Bronchial epithelial cell (primary cell): ENCODE data around the gene GPR15LG. TPM values are rescaled to one million over a fixed set of nuclear protein-coding genes. Genes with fewer than 3 reads are reported as not detected.
A peak's percentile ranks its signal among the peaks of the same experiment; 100 is the strongest.

Source experiments
- DNase-seq: peaks from one replicate; pipeline ENCODE4 v3.0.0-alpha.2; 2010; ENCODE audit warnings: low read depth
- FAIRE-seq: peaks from 2 replicates; lab custom pipeline; 2011; peaks lifted over from hg19 to GRCh38; lab: Jason Lieb, UNC
- H3K27me3 ChIP-seq: 2 replicates; pipeline ENCODE4 v1.5.1; 2011; ENCODE audit warnings: low read length; ENCODE audit not compliant: control insufficient read depth, insufficient read depth
- H3K36me3 ChIP-seq: 2 replicates; pipeline ENCODE4 v1.5.1; 2011; ENCODE audit warnings: low read length; ENCODE audit not compliant: control insufficient read depth, insufficient read depth
- H3K4me3 ChIP-seq: 2 replicates; pipeline ENCODE4 v1.5.1; 2011; ENCODE audit warnings: mild to moderate bottlenecking, low read depth, low read length, control low read depth
- total RNA-seq: library from RNA; depleted of rRNA; stranded (reverse); fragments of >200 nt; gene quantifications from 2 replicates; pipeline ENCODE4 v1.2.1, GENCODE V29; 2014
- TF ChIP-seq, protein P1 (sequence below): IDR thresholded peaks from 2 replicates; pipeline ENCODE4 v1.5.1; 2011; ENCODE audit warnings: mild to moderate bottlenecking, moderate library complexity, low read length, control low read depth, inconsistent platforms; ENCODE audit not compliant: insufficient read depth, severe bottlenecking

GPR15LG gene
- total RNA-seq, 1 donor from 2014 or later, result 0.53 TPM

DNA sequence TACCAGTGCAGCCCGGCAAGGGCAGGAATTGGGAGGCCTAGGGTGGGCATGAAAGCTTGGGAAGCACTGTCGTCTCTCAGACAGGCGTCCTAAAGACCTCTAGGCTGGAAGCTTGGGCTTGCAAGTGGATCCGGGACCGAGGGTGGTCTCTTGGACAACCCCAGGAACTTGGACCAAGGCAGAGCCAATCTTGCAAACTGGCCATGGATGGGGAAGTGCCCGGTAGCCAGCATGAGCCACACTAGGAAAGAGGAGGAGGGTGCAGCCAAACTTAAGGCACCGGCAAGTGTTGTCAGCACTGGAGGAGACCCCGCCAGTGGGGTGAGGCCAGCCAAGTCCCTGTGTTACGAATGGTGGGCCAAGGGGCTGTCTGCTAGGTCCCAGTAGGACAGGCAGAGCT, 43.2 kb downstream of the GPR15LG start:
- FAIRE-seq, result no peak
- Histone ChIP-seq H3K27me3 (no peaks in the 10 kb centered on the region), H3K4me3 (no peak overlapping the region), H3K36me3 (no peaks in the 10 kb centered on the region)
- TF ChIP-seq, protein P1, sequence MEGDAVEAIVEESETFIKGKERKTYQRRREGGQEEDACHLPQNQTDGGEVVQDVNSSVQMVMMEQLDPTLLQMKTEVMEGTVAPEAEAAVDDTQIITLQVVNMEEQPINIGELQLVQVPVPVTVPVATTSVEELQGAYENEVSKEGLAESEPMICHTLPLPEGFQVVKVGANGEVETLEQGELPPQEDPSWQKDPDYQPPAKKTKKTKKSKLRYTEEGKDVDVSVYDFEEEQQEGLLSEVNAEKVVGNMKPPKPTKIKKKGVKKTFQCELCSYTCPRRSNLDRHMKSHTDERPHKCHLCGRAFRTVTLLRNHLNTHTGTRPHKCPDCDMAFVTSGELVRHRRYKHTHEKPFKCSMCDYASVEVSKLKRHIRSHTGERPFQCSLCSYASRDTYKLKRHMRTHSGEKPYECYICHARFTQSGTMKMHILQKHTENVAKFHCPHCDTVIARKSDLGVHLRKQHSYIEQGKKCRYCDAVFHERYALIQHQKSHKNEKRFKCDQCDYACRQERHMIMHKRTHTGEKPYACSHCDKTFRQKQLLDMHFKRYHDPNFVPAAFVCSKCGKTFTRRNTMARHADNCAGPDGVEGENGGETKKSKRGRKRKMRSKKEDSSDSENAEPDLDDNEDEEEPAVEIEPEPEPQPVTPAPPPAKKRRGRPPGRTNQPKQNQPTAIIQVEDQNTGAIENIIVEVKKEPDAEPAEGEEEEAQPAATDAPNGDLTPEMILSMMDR, result no peak
- no peak for DNase-seq

DNA sequence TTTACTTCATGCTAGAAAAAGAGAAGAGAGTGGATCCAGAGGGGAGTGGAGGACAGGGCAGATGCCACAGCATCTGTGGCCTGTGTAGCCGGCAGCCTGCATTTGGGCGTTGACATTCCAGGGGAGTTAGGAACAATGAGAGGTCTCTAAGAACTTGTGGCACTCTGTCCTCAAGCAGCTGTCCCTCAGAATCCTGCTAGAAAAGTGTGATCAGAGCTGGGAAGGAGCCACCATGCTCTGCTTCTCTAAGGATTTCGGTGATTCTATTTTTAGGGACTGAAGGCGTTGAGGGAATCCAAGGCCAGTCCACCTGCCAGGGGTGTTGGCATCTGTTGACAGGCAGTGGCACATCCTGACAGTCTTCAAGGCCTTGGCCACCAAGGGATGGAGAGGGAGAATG, 44.1 kb downstream of the GPR15LG start:
- H3K27me3 ChIP-seq, result no peaks in the 10 kb centered on the region

DNA sequence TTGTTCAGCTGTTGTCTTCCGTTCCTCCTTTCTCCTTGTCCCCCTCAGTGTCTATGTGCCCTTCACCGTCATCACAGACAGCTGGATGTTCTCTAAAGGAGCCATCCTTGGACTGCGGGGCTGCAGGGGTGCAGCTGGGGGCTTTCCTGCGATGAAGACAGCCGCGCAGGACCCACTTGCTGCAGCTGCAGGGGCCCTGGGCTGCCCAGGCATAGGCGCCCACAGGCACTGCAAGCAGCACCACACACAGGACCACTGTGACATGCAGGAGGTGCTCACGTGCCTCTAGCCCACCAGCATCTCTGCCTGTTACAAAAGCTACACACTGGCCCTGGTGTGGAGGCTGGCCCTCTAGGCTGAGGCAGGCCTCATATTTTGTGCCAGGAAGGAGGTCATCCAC, 48.3 kb downstream of the GPR15LG start:
- TF ChIP-seq, protein P1, result no peak
- H3K4me3 ChIP-seq, result no peak overlapping the region
- no peak for FAIRE-seq
- no peak for DNase-seq
- H3K36me3 ChIP-seq, result no peaks in the 10 kb centered on the region
- H3K27me3 ChIP-seq, result no peaks in the 10 kb centered on the region

More for the DNA sequence above, 44.1 kb downstream of the GPR15LG start:
- no peak for FAIRE-seq
- TF ChIP-seq, protein P1, result no peak
- no peak for DNase-seq
- H3K36me3 ChIP-seq, result no peaks in the 10 kb centered on the region
- H3K4me3 ChIP-seq, result no peak overlapping the region

DNA sequence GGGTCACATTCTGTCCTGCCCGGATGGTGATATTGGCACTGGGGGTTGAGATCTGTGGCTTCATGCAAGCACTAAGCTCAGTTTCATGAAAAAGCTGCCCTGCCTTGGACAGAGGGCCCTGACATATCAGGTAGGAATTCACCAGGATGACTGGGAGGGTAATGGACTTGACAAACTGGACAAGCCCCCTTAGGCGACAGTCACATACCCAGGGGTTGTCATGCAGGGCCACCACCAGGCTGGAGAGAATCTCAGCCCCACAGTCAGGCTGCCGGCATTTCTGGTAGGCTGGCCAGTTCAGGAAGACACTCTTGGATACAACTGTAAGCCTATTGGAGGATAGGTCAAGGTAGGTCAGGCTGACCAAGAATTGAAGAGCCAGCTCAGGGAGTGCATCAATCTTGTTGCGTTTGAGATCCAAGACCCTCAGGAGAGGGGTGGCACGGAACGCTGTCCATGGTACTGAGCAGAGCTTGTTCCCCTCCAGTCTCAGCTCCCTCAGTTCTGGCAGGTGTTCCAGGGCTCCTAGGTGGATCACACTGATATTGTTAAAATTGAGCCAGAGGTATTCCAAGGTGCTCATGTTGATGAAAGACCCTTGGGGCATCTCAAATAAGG, 50.9 kb downstream of the GPR15LG start:
- Histone ChIP-seq H3K36me3 (no peaks in the 10 kb centered on the region), H3K27me3 (no peaks in the 10 kb centered on the region), H3K4me3 (no peak overlapping the region)
- no peak for DNase-seq
- FAIRE-seq, result no peak
- TF ChIP-seq, protein P1, result no peak

DNA sequence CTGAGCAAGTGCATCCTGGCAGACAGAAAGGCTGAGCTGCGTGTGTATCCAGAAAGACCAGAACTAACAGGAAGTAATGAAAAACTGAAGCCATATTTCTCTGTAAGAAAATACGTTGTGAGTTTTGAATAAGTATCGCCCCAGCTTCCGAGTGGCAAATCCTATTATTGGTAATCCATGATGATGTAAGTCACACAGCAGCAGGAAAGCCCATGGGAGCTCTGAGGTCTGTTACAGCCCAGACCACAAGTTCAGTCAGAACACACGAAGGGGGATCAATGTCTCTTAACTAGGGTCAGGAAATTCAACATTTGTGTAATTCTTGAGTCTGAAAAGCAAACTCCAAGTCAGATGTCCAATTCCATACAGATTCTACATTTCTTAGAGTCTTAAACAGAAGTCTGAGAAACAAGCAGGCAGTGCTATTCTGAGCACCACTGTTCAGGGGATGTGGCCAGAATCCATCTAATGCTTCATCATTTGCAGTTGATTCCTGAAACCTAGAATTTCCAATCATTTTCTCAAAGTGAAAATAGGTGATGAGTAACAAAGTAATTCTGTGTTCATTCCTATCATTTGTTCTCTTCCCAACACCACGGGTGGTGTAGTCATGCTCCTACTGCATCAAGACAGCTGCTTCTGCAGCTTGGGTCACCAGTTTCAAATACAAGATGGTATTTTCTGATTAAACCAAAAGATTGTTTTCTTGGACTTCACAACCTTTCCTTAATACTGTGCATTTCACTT, 52.0 kb downstream of the GPR15LG start, which contains the start of gene LRIT2:
TSS of gene LRIT2 (minus strand) at position 118 of the 747 bp plus-strand sequence. CDS start at position 94, 24 bp downstream.
- no peaks in the 10 kb centered on the region for H3K27me3 ChIP-seq
- peak; percentile 80 for FAIRE-seq
- no peaks in the 10 kb centered on the region for H3K36me3 ChIP-seq

More for the DNA sequence above, 52.0 kb downstream of the GPR15LG start, which contains the start of gene LRIT2:
- no peak for DNase-seq
- H3K4me3 ChIP-seq, result no peak within 1 kb of the TSS
- TF ChIP-seq, protein P1, result no peak
